ENCODE measurements around the gene PTPRF.

DNA sequence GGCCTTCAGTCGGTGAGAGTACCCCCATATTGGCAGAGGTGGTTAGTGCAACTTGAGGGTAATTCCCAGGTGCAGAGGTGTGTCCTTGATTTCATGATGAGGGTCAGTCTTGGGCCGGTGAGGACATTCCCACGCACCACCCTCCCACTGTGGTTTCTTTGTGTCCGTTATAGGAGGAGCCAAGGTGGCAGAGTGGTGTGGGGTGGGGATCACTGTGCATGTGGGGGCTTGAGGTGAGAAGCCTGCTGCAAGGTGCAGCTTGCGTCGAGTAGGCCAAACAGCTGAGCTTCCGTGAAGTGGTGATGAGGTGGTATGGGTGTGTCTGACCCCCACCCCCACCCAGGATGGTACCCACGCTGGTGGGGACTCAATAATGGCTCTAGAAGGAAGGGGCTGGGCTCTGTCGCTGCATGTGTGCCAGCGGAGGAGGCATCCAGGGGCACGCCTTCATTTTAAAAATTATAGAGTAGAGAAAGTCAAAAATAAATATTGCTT is 6.2 kb downstream of the PTPRF start:
- TF ChIP-seq, protein P1, sequence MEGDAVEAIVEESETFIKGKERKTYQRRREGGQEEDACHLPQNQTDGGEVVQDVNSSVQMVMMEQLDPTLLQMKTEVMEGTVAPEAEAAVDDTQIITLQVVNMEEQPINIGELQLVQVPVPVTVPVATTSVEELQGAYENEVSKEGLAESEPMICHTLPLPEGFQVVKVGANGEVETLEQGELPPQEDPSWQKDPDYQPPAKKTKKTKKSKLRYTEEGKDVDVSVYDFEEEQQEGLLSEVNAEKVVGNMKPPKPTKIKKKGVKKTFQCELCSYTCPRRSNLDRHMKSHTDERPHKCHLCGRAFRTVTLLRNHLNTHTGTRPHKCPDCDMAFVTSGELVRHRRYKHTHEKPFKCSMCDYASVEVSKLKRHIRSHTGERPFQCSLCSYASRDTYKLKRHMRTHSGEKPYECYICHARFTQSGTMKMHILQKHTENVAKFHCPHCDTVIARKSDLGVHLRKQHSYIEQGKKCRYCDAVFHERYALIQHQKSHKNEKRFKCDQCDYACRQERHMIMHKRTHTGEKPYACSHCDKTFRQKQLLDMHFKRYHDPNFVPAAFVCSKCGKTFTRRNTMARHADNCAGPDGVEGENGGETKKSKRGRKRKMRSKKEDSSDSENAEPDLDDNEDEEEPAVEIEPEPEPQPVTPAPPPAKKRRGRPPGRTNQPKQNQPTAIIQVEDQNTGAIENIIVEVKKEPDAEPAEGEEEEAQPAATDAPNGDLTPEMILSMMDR (IDR thresholded peaks at IDR 0.05; ENCODE audit: borderline replicate concordance, extremely low read depth, low read length, poor library complexity, severe bottlenecking) = no peak
- no peak for TF ChIP-seq EZH2 (IDR thresholded peaks at IDR 0.05; ENCODE audit: borderline replicate concordance, low read depth, low read length, severe bottlenecking)
